ENCODE results near the gene CDKN2C. TPM values are rescaled to one million over a fixed set of nuclear protein-coding genes. Genes with fewer than 3 reads are reported as not detected.

The CDKN2C gene
- total and polyA plus RNA-seq, 2 donors (not counting 3 experiments of a cell fraction or from before 2014, with no cell fraction given), result 12.8 to 19.8 TPM

- Histone ChIP-seq H3K27me3 (ENCODE audit: control insufficient read depth in 2 of 2, insufficient read depth in 2 of 2, low read length in 2 of 2) (no peaks in the 10 kb centered on the region), H3K36me3 (ENCODE audit: control insufficient read depth in 2 of 2, extremely low read depth in 1 of 2, insufficient read depth in 2 of 2, low read length in 2 of 2) (no peaks in the 10 kb centered on the region), H3K9me1 (replicated peaks; ENCODE audit: control insufficient read depth, extremely low read depth, insufficient read depth, low read length) (no peaks in the 10 kb centered on the region), H3K9ac (replicated peaks; ENCODE audit: extremely low read depth, insufficient read depth, low read length) (no peak overlapping the region), H3K9me3 (replicated peaks; ENCODE audit: control insufficient read depth, insufficient read depth, low read length) (no peaks in the 10 kb centered on the region), H3K4me2 (ENCODE audit: insufficient read depth, low read length) (no peak overlapping the region), H3K4me1 (ENCODE audit: control insufficient read depth, extremely low read depth, insufficient read depth, low read length) (no peaks in the 10 kb centered on the region), H3K4me3 (replicated peaks in 1 of 3; ENCODE audit: insufficient read depth in 1 of 3, low read depth in 1 of 3, low read length in 3 of 3) (no peak overlapping the region), H2AFZ (ENCODE audit: low read depth, low read length) (no peak overlapping the region), H3K27ac (ENCODE audit: insufficient read depth, low read depth, low read length) (no peak overlapping the region), H3K79me2 (ENCODE audit: control insufficient read depth, insufficient read depth, low read length) (peaks cover 62% of the 10 kb centered on the region), H4K20me1 (replicated peaks; ENCODE audit: control insufficient read depth, extremely low read depth, insufficient read depth, low read length) (no peaks in the 10 kb centered on the region)
- POLR2A ChIA-PET, result no interaction called here
- CTCF ChIA-PET, result interaction anchor here (2.8 kb wide), 1 partner anchor 9 kb away, joined by 20 read pairs; no protein-coding TSS in a partner anchor
- DNase-seq (ENCODE audit: low read depth, low spot score) (no peak), FAIRE-seq (no peak)
- dilution Hi-C loops (cut with MboI; ENCODE audit: extremely low pct_ligation_motif_present, low sequenced_read_pairs) (no loop called here), intact Hi-C loops (cut with micrococcal nuclease) (no loop called here)
- BruUV-seq (replicated peaks), result no TSS peak
- TF ChIP-seq FOS (IDR thresholded peaks at IDR 0.05; ENCODE audit: borderline replicate concordance, insufficient read depth, low read length), result no peak
- TF ChIP-seq EZH2 (IDR thresholded peaks at IDR 0.05; ENCODE audit: borderline replicate concordance, low read depth, low read length, severe bottlenecking), result no peak
- TF ChIP-seq MYC (IDR thresholded peaks at IDR 0.05; ENCODE audit: low read depth, low read length), result no peak
- TF ChIP-seq POLR2A (IDR thresholded peaks at IDR 0.05; ENCODE audit: low read depth, low read length), result no peak
- no peak for TF ChIP-seq MAX (IDR thresholded peaks at IDR 0.05; ENCODE audit: insufficient read depth, insufficient read length)
- TF ChIP-seq JUN (IDR thresholded peaks at IDR 0.05; ENCODE audit: borderline replicate concordance, insufficient read depth, insufficient read length, low read depth), result no peak
- TF ChIP-seq CTCF (IDR thresholded peaks at IDR 0.05; ENCODE audit: extremely low read depth in 1 of 2, insufficient read depth in 1 of 2, low read depth in 1 of 2, low read length in 2 of 2), result no peak
- no peak for TF ChIP-seq GATA2 (IDR thresholded peaks at IDR 0.05; ENCODE audit: insufficient read depth, insufficient read length, low read depth, low read length)
- TF ChIP-seq POLR2AphosphoS5 (IDR thresholded peaks at IDR 0.05; ENCODE audit: insufficient read depth, low read depth, low read length), result no peak
Measured at GRCh38 chr1:50920409-50920808, 49.6 kb upstream of the CDKN2C start.
